K562 (cell line): Measurements from ENCODE around the gene DUS1L. TPM values are rescaled to one million over a fixed set of nuclear protein-coding genes. Genes with fewer than 3 reads are reported as not detected.
A peak's percentile ranks its signal among the peaks of the same experiment; 100 is the strongest.

ENCODE experiments used
- ATAC-seq: fragments of 200-7000 bp; cut with Tn5 transposase; 3 replicates; pipeline ENCODE4 v1.9.1; 2020; ENCODE audit warnings: moderate library complexity
- BruUV-seq: library from RNA; stranded (reverse); fragments of 400-500 nt; replicated peaks from 2 replicates; lab custom pipeline; 2021; lab: Mats Ljungman, UMichigan
- CTCF ChIA-PET: fragments of 300-600 bp; formaldehyde crosslinking; extraction: SDS; loops from one replicate; lab custom pipeline; 2021; ENCODE audit warnings: low intra/inter-chr PET ratio; lab: Yijun Ruan, JAX
- POLR2A ChIA-PET: fragments of 300-600, 350-650 bp; sonication (Branson Sonifier 250); formaldehyde crosslinking; extraction: SDS; loops from one replicate; lab custom pipeline; 2021; ENCODE audit warnings: antibody characterized with exemption, inconsistent platforms; lab: Yijun Ruan, JAX
- DNase-seq, 4 experiments: peaks; one replicate each; pipeline versions ENCODE4 v3.0.0 to v3.0.0-alpha.2; 2011 to 2018; ENCODE audit warnings: low spot score in 3 of 4, mixed read lengths in 3 of 4; ENCODE audit errors: extremely low read depth in 1 of 4
- FAIRE-seq: peaks from 2 replicates; lab custom pipeline; 2011; peaks lifted over from hg19 to GRCh38; lab: Jason Lieb, UNC
- H2AFZ ChIP-seq: 2 replicates; pipeline ENCODE4 v1.6.0; 2011; ENCODE audit warnings: low read depth, low read length, control low read depth, inconsistent platforms
- H3K27ac ChIP-seq: fragments of 200-600 bp; 3 replicates; pipeline ENCODE4 v1.8.0; 2011; ENCODE audit warnings: low read depth, mild to moderate bottlenecking, control low read depth, inconsistent platforms, low read length, moderate library complexity, mixed read lengths; ENCODE audit errors: extremely low read depth
- H3K27me3 ChIP-seq, 2 experiments: fragments of 300-600 bp in 1 of 2; 2 replicates in 1 of 2; 3 replicates in 1 of 2; pipeline versions ENCODE4 v1.6.0 to v1.8.0; 2011; ENCODE audit warnings: inconsistent platforms in 2 of 2, low read length in 2 of 2, mild to moderate bottlenecking in 1 of 2, mixed read lengths in 1 of 2, moderate library complexity in 1 of 2; ENCODE audit not compliant: control insufficient read depth in 2 of 2, insufficient read depth in 2 of 2
- H3K36me3 ChIP-seq: fragments of 300-600 bp; 3 replicates; pipeline ENCODE4 v1.8.0; 2011; ENCODE audit warnings: mild to moderate bottlenecking, low read length, inconsistent platforms; ENCODE audit not compliant: control insufficient read depth, insufficient read depth
- H3K4me1 ChIP-seq, 2 experiments: fragments of 200-600 bp in 1 of 2; replicated peaks in 1 of 2; 2 replicates in 1 of 2; 3 replicates in 1 of 2; pipeline versions ENCODE4 v1.5.1 to v1.8.0; 2011; ENCODE audit warnings: inconsistent platforms in 2 of 2, low read length in 2 of 2, mild to moderate bottlenecking in 1 of 2, mixed read lengths in 1 of 2, moderate library complexity in 1 of 2; ENCODE audit not compliant: control insufficient read depth in 2 of 2, insufficient read depth in 2 of 2
- H3K4me2 ChIP-seq: 2 replicates; pipeline ENCODE4 v1.6.1; 2011; ENCODE audit warnings: low read length, control low read depth, inconsistent platforms, mixed read lengths; ENCODE audit not compliant: insufficient read depth
- H3K4me3 ChIP-seq: fragments of 200-600 bp; sonication (generic), shearing (Covaris generic); 2 replicates; pipeline ENCODE4 v1.5.1; 2016; ENCODE audit warnings: control low read depth, inconsistent platforms
- H3K79me2 ChIP-seq: fragments of 200-600 bp; 3 replicates; pipeline ENCODE4 v1.8.0; 2011; ENCODE audit warnings: low read length, inconsistent platforms; ENCODE audit not compliant: control insufficient read depth, insufficient read depth
- H3K9ac ChIP-seq, 2 experiments: 2 replicates each; pipeline versions ENCODE4 v1.6.0 to v1.6.1; 2011; ENCODE audit warnings: low read depth in 2 of 2, low read length in 2 of 2, control low read depth in 1 of 2, inconsistent platforms in 1 of 2, mild to moderate bottlenecking in 1 of 2, mixed read lengths in 1 of 2; ENCODE audit not compliant: insufficient read depth in 1 of 2
- H3K9me1 ChIP-seq: one replicate; pipeline ENCODE4 v1.6.0; 2011; ENCODE audit warnings: inconsistent platforms, mild to moderate bottlenecking, low read length, moderate library complexity; ENCODE audit not compliant: control insufficient read depth, insufficient read depth
- H3K9me3 ChIP-seq: replicated peaks from 2 replicates; pipeline ENCODE4 v1.5.1; 2011; ENCODE audit warnings: low read depth, low read length, inconsistent platforms; ENCODE audit not compliant: control insufficient read depth, insufficient read depth
- H4K20me1 ChIP-seq: replicated peaks from 2 replicates; pipeline ENCODE4 v1.6.1; 2011; ENCODE audit warnings: low read length, inconsistent platforms, mixed read lengths; ENCODE audit not compliant: control insufficient read depth, insufficient read depth
- ESRRA ChIP-seq: fragments of 450-650 bp; IDR thresholded peaks from 2 replicates; pipeline ENCODE4 v1.6.1; 2014; ENCODE audit warnings: low read depth, mild to moderate bottlenecking, moderate library complexity, borderline replicate concordance
- FUS ChIP-seq: fragments of 200-400 bp; formaldehyde crosslinking; optimal IDR thresholded peaks from 2 replicates; pipeline ENCODE3; 2017; ENCODE audit warnings: low read depth, low read length
- HNRNPUL1 ChIP-seq: fragments of 200-400 bp; formaldehyde crosslinking; IDR thresholded peaks from 2 replicates; pipeline ENCODE4 v1.6.1; 2017; ENCODE audit warnings: low read length
- ILK ChIP-seq: fragments of 450-650 bp; IDR thresholded peaks from 2 replicates; pipeline ENCODE4 v1.6.1; 2016; ENCODE audit warnings: missing genetic modification characterization, low read depth, mild to moderate bottlenecking, missing compliant biosample characterization, moderate library complexity, borderline replicate concordance
- JUN ChIP-seq, 2 experiments: sonication (generic) in 1 of 2; formaldehyde crosslinking in 1 of 2; IDR thresholded peaks; 2 replicates each; pipeline versions ENCODE4 v1.6.1 to v1.8.0; 2012 to 2022; ENCODE audit warnings: borderline replicate concordance in 2 of 2, mild to moderate bottlenecking in 2 of 2, improper control_type of control experiment in 1 of 2, low read depth in 1 of 2, low read length in 1 of 2, missing genetic modification reagents in 1 of 2
- KDM2B ChIP-seq: fragments of 250-450 bp; sonication (Bioruptor Pico); IDR thresholded peaks from 2 replicates; pipeline ENCODE4 v1.8.0; 2021; ENCODE audit warnings: mild to moderate bottlenecking, moderate library complexity
- RAD21 ChIP-seq, 2 experiments: fragments of 250-450 bp in 1 of 2; fragments of 450-650 bp in 1 of 2; sonication (Bioruptor Pico) in 1 of 2; formaldehyde crosslinking in 1 of 2; IDR thresholded peaks in 1 of 2; conservative IDR thresholded peaks in 1 of 2; 2 replicates each; pipeline versions ENCODE4 v1.4.0 to v1.8.0; 2020 to 2022; ENCODE audit warnings: mild to moderate bottlenecking in 2 of 2, moderate library complexity in 1 of 2
- SREBF2 ChIP-seq: sonication (generic); formaldehyde crosslinking; IDR thresholded peaks from 2 replicates; pipeline ENCODE4 v1.4.0; 2020; ENCODE audit warnings: mild to moderate bottlenecking, missing genetic modification reagents
- XRCC4 ChIP-seq: IDR thresholded peaks from one replicate; pipeline ENCODE4 v1.6.1; 2011; ENCODE audit not compliant: insufficient read depth, insufficient read length; ENCODE audit errors: extremely low read depth
- YBX1 ChIP-seq: fragments of 450-650 bp; IDR thresholded peaks from 2 replicates; pipeline ENCODE4 v1.7.1; 2016; ENCODE audit warnings: mild to moderate bottlenecking
- ZNF282 ChIP-seq: sonication (generic); formaldehyde crosslinking; IDR thresholded peaks from 2 replicates; pipeline ENCODE4 v1.8.1; 2023; ENCODE audit warnings: missing genetic modification reagents
- ZNF668 ChIP-seq: fragments of 250-450 bp; sonication (Bioruptor Pico); IDR thresholded peaks from 2 replicates; pipeline ENCODE4 v1.8.0; 2022; ENCODE audit warnings: mild to moderate bottlenecking, inconsistent platforms
- ZSCAN32 ChIP-seq: fragments of 450-650 bp; formaldehyde crosslinking; IDR thresholded peaks from 2 replicates; pipeline ENCODE4 v1.4.0; 2020; ENCODE audit warnings: mild to moderate bottlenecking, moderate library complexity
- WGBS: fragments of 100-300 bp; shearing (Covaris generic); methylation state at CpG from one replicate; pipeline ENCODE4 v1.1.6; 2016; ENCODE audit warnings: low coverage, mixed read lengths; ENCODE audit not compliant: insufficient coverage; ENCODE audit errors: missing lambda C conversion rate; 5-methylcytosine and 5-hydroxymethylcytosine counted together
- in situ Hi-C: fragments of 300-500 bp; cut with MboI; formaldehyde crosslinking; loops from 4 replicates; pipeline ENCODE4 v1.15.0; 2018; ENCODE audit warnings: inconsistent platforms, mixed read lengths
- intact Hi-C: fragments of 100-400 bp; cut with micrococcal nuclease; formaldehyde crosslinking; loops from 2 replicates; pipeline ENCODE4 v1.14.2; 2022
- polyA plus RNA-seq, 8 experiments: library from polyadenylated mRNA; depleted of rRNA in 4 of 8; stranded (reverse) in 5 of 8; unstranded in 3 of 8; fragments of >200 nt; fragmentation: Nextera tagmentation in 2 of 8; fragmentation: Illumina TruSeq in 1 of 8; extraction: Ambion mirVana in 2 of 8; extraction: Trizol in 1 of 8; gene quantifications; 2 replicates each; pipeline versions ENCODE4 v1.2.1 to v1.2.3, GENCODE V29; 2011 to 2014; ENCODE audit warnings: inconsistent platforms in 1 of 8, missing spikeins in 1 of 8
- total RNA-seq, 7 experiments: library from RNA; depleted of rRNA in 6 of 7; stranded (reverse); fragments of >200 nt in 6 of 7; fragmentation: Illumina TruSeq in 2 of 7; extraction: Trizol in 2 of 7; gene quantifications; 2 replicates each; pipeline versions ENCODE4 v1.2.1 to v1.2.3, GENCODE V29; 2011 to 2021; ENCODE audit warnings: low replicate concordance in 1 of 7
- TF ChIP-seq, protein P1 (sequence below): sonication (generic); formaldehyde crosslinking; IDR thresholded peaks from 2 replicates; pipeline ENCODE4 v1.8.0; 2022; ENCODE audit warnings: mild to moderate bottlenecking, missing genetic modification reagents
- TF ChIP-seq, protein P2 (sequence below): sonication (generic); formaldehyde crosslinking; IDR thresholded peaks from 2 replicates; pipeline ENCODE4 v1.8.1; 2023; ENCODE audit warnings: mild to moderate bottlenecking, missing genetic modification reagents
- TF ChIP-seq, protein P3 (sequence below): fragments of 250-450 bp; sonication (Bioruptor Pico); IDR thresholded peaks from 2 replicates; pipeline ENCODE4 v1.4.0; 2020; ENCODE audit warnings: borderline replicate concordance

DUS1L gene
- total and polyA plus RNA-seq, 9 of the 15 experiments (the other 6 are each of a cell fraction or from before 2014, with no cell fraction given): 7.8 to 210 (median 83.9) TPM

DNA sequence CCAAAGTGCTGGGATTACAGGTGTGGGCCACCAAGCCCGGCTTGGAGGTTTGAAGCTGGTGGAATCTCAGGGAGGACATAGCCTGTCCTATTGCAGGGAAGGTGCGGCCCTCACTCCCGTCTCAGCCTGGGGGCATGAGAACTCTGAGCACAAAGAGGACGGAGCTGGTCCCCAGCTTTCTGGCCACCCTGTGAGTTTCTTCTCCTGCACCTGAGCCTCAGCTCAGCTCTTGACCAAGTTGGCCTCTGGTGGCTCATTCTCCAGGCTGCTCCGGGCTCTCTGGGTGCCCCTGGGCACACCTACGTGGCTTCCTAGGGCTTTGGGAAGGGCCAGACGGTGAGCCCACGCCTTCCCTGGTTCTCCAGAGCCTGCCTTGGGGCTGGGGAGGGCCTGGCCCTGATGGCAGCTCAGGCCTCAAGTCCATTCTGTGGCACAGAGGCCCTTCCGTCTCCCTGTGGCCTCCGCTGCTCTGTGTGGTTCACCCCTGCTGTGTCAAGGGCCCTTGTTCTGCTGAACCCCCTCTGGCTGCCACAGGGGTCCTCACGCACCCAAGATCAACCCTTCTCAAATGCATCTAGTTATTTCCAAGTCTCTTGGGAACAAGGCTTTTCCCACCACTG lies 39.3 kb upstream of the DUS1L start:
- Histone ChIP-seq H3K9me1 (no peaks in the 10 kb centered on the region), H3K4me2 (no peak overlapping the region), H3K9me3 (no peaks in the 10 kb centered on the region), H3K79me2 (peaks cover 5% of the 10 kb centered on the region; the same call in 1 of the 3 replicates), H4K20me1 (no peaks in the 10 kb centered on the region), H2AFZ (no peak overlapping the region), H3K27me3 (no peaks in the 10 kb centered on the region), H3K4me3 (no peak overlapping the region), H3K9ac (peak overlapping the region in 1 of 2 experiments; percentile 80; a peak in 2 of 4 replicates), H3K36me3 (peaks cover 9% of the 10 kb centered on the region; the same call in 2 of the 3 replicates), H3K4me1 (peaks cover 25 to 85% of the 10 kb centered on the region in 2 experiments), H3K27ac (0 out of 3 replicates have a peak overlapping the region, but pooled peaks have one; percentile 7)
- ChIA-PET POLR2A (interaction anchor here (1.2 kb wide), 1 partner anchor 8 kb away, joined by 5 read pairs; no protein-coding TSS in a partner anchor), CTCF (no interaction called here)
- TF ChIP-seq, protein P1, sequence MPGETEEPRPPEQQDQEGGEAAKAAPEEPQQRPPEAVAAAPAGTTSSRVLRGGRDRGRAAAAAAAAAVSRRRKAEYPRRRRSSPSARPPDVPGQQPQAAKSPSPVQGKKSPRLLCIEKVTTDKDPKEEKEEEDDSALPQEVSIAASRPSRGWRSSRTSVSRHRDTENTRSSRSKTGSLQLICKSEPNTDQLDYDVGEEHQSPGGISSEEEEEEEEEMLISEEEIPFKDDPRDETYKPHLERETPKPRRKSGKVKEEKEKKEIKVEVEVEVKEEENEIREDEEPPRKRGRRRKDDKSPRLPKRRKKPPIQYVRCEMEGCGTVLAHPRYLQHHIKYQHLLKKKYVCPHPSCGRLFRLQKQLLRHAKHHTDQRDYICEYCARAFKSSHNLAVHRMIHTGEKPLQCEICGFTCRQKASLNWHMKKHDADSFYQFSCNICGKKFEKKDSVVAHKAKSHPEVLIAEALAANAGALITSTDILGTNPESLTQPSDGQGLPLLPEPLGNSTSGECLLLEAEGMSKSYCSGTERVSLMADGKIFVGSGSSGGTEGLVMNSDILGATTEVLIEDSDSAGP (CRISPR knock-in tag): no peak
- TF ChIP-seq HNRNPUL1 (no peak), KDM2B (CRISPR knock-in tag) (no peak), FUS (no peak), ZNF668 (no peak), YBX1 (no peak), ZSCAN32 (CRISPR knock-in tag) (no peak), ZNF282 (CRISPR knock-in tag) (no peak), ILK (tag) (no peak), ESRRA (no peak), JUN (IDR thresholded peaks at IDR 0.05; ENCODE audit: borderline replicate concordance, low read depth, low read length) (no peak), JUN (CRISPR knock-in tag; IDR thresholded peaks at IDR 0.05; ENCODE audit: borderline replicate concordance) (no peak), XRCC4 (no peak), RAD21 (CRISPR knock-in tag; conservative IDR thresholded peaks at IDR 0.05 in 1 of 2, IDR thresholded peaks at IDR 0.05 in 1 of 2) (no peak), SREBF2 (CRISPR knock-in tag) (no peak)
- TF ChIP-seq, protein P2, sequence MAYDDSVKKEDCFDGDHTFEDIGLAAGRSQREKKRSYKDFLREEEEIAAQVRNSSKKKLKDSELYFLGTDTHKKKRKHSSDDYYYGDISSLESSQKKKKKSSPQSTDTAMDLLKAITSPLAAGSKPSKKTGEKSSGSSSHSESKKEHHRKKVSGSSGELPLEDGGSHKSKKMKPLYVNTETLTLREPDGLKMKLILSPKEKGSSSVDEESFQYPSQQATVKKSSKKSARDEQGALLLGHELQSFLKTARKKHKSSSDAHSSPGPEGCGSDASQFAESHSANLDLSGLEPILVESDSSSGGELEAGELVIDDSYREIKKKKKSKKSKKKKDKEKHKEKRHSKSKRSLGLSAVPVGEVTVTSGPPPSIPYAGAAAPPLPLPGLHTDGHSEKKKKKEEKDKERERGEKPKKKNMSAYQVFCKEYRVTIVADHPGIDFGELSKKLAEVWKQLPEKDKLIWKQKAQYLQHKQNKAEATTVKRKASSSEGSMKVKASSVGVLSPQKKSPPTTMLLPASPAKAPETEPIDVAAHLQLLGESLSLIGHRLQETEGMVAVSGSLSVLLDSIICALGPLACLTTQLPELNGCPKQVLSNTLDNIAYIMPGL: no peak
- TF ChIP-seq, protein P3, sequence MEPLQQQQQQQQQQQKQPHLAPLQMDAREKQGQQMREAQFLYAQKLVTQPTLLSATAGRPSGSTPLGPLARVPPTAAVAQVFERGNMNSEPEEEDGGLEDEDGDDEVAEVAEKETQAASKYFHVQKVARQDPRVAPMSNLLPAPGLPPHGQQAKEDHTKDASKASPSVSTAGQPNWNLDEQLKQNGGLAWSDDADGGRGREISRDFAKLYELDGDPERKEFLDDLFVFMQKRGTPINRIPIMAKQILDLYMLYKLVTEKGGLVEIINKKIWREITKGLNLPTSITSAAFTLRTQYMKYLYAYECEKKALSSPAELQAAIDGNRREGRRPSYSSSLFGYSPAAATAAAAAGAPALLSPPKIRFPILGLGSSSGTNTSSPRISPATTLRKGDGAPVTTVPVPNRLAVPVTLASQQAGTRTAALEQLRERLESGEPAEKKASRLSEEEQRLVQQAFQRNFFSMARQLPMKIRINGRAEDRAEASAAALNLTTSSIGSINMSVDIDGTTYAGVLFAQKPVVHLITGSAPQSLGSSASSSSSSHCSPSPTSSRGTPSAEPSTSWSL (CRISPR knock-in tag): no peak
- 83% methylated on average over 9 of the region's 11 CpGs for WGBS
- no TSS peak for BruUV-seq
- no peak for FAIRE-seq
- in situ Hi-C loops: no loop called here
- no peak for DNase-seq
- intact Hi-C loops: loop anchor here (5.0 kb wide), 1 partner anchor 37 kb away; no protein-coding TSS in a partner anchor
- no peak for ATAC-seq
